ENCODE results near the gene SLC28A3.

SLC28A3 gene

GRCh38 chr9:84330246-84330645, 10.3 kb downstream of the SLC28A3 start:
- Histone ChIP-seq H3K4me1 (ENCODE audit: control insufficient read depth, insufficient read depth, low read depth, low read length) (no peaks in the 10 kb centered on the region), H4K91ac (ENCODE audit: low read length) (no peak overlapping the region), H2BK15ac (ENCODE audit: low read depth, poor library complexity, severe bottlenecking) (no peak overlapping the region)

GRCh38 chr9:84327184-84327583, 13.4 kb downstream of the SLC28A3 start:
- Histone ChIP-seq H3K4me3 (ENCODE audit: insufficient read depth in 1 of 2, low read depth in 1 of 2, low read length in 2 of 2) (no peak overlapping the region), H2BK120ac (ENCODE audit: low read depth, low read length) (no peak overlapping the region), H3K23ac (ENCODE audit: low read length in 2 of 2) (no peak overlapping the region), H3K36me3 (ENCODE audit: control insufficient read depth in 1 of 2, insufficient read depth in 2 of 2, low read depth in 1 of 2, low read length in 2 of 2) (no peaks in the 10 kb centered on the region), H3K18ac (ENCODE audit: low read depth in 1 of 2, low read length in 2 of 2) (no peak overlapping the region), H3K4me1 (ENCODE audit: control insufficient read depth, insufficient read depth, low read depth, low read length) (no peaks in the 10 kb centered on the region), H3K27me3 (ENCODE audit: control insufficient read depth in 1 of 2, insufficient read depth in 1 of 2, low read length in 2 of 2) (no peaks in the 10 kb centered on the region), H3K14ac (ENCODE audit: low read length in 2 of 2) (no peak overlapping the region), H3K27ac (ENCODE audit: low read length, poor library complexity, severe bottlenecking) (no peak overlapping the region), H3K9ac (ENCODE audit: low read length) (no peak overlapping the region), H2BK12ac (ENCODE audit: low read length in 2 of 2) (no peak overlapping the region), H4K8ac (ENCODE audit: low read length) (no peak overlapping the region), H3K9me3 (ENCODE audit: control insufficient read depth, low read length) (peaks cover 16% of the 10 kb centered on the region), H4K91ac (ENCODE audit: low read length) (no peak overlapping the region), H3K79me1 (replicated peaks; ENCODE audit: low read length, poor library complexity, severe bottlenecking) (no peaks in the 10 kb centered on the region), H3K4ac (ENCODE audit: low read depth in 1 of 2, low read length in 2 of 2) (no peak overlapping the region), H2BK5ac (ENCODE audit: low read depth, low read length, poor library complexity, severe bottlenecking) (no peak overlapping the region), H2AK5ac (ENCODE audit: low read length, severe bottlenecking) (no peak overlapping the region), H2AFZ (ENCODE audit: low read depth, low read length) (no peak overlapping the region), H3K4me2 (ENCODE audit: low read length, poor library complexity, severe bottlenecking) (no peak overlapping the region), H2BK15ac (ENCODE audit: low read depth, poor library complexity, severe bottlenecking) (no peak overlapping the region)
- 91% methylated on average over 3 of the region's 3 CpGs for WGBS
- no peak for DNase-seq

More at GRCh38 chr9:84330246-84330645, 10.3 kb downstream of the SLC28A3 start:
- H3K9me3 ChIP-seq (ENCODE audit: control insufficient read depth, low read length): peaks cover 16% of the 10 kb centered on the region
- no peak overlapping the region for H3K4me2 ChIP-seq (ENCODE audit: low read length, poor library complexity, severe bottlenecking)
- no peak overlapping the region for H3K4ac ChIP-seq (ENCODE audit: low read depth in 1 of 2, low read length in 2 of 2)
- H3K23ac ChIP-seq (ENCODE audit: low read length in 2 of 2): no peak overlapping the region
- no peak overlapping the region for H3K14ac ChIP-seq (ENCODE audit: low read length in 2 of 2)
- H3K9ac ChIP-seq (ENCODE audit: low read length): no peak overlapping the region
- H3K27me3 ChIP-seq (ENCODE audit: control insufficient read depth in 1 of 2, insufficient read depth in 1 of 2, low read length in 2 of 2): no peaks in the 10 kb centered on the region
- H2AK5ac ChIP-seq (ENCODE audit: low read length, severe bottlenecking): no peak overlapping the region
- H2BK120ac ChIP-seq (ENCODE audit: low read depth, low read length): no peak overlapping the region
- H4K8ac ChIP-seq (ENCODE audit: low read length): no peak overlapping the region
- no peak overlapping the region for H3K27ac ChIP-seq (ENCODE audit: low read length, poor library complexity, severe bottlenecking)
- H2BK5ac ChIP-seq (ENCODE audit: low read depth, low read length, poor library complexity, severe bottlenecking): no peak overlapping the region
- H2AFZ ChIP-seq (ENCODE audit: low read depth, low read length): no peak overlapping the region
- H3K79me1 ChIP-seq (replicated peaks; ENCODE audit: low read length, poor library complexity, severe bottlenecking): no peaks in the 10 kb centered on the region
- H3K4me3 ChIP-seq (ENCODE audit: insufficient read depth in 1 of 2, low read depth in 1 of 2, low read length in 2 of 2): no peak overlapping the region
- WGBS: no CpG with 5 or more reads among the region's 1 CpG
- H3K36me3 ChIP-seq (ENCODE audit: control insufficient read depth in 1 of 2, insufficient read depth in 2 of 2, low read depth in 1 of 2, low read length in 2 of 2): no peaks in the 10 kb centered on the region
- H3K18ac ChIP-seq (ENCODE audit: low read depth in 1 of 2, low read length in 2 of 2): no peak overlapping the region
- H2BK12ac ChIP-seq (ENCODE audit: low read length in 2 of 2): no peak overlapping the region
- no peak for DNase-seq

- H3K4me1 ChIP-seq (ENCODE audit: control insufficient read depth, insufficient read depth, low read depth, low read length): no peaks in the 10 kb centered on the region
- 69% methylated on average over 3 of the region's 3 CpGs for WGBS
These were observed 15.1 kb downstream of the SLC28A3 start for GRCh38 chr9:84325347-84325973.

GRCh38 chr9:84324811-84325210, 15.7 kb downstream of the SLC28A3 start:
- H3K27ac ChIP-seq (ENCODE audit: low read length, poor library complexity, severe bottlenecking): no peak overlapping the region
- H2BK120ac ChIP-seq (ENCODE audit: low read depth, low read length): no peak overlapping the region
- H3K4ac ChIP-seq (ENCODE audit: low read depth in 1 of 2, low read length in 2 of 2): no peak overlapping the region
- no peak overlapping the region for H3K18ac ChIP-seq (ENCODE audit: low read depth in 1 of 2, low read length in 2 of 2)
- no peak overlapping the region for H4K91ac ChIP-seq (ENCODE audit: low read length)
- no peak overlapping the region for H3K23ac ChIP-seq (ENCODE audit: low read length in 2 of 2)
- H2BK15ac ChIP-seq (ENCODE audit: low read depth, poor library complexity, severe bottlenecking): no peak overlapping the region
- H4K8ac ChIP-seq (ENCODE audit: low read length): no peak overlapping the region
- H3K9me3 ChIP-seq (ENCODE audit: control insufficient read depth, low read length): peaks cover 16% of the 10 kb centered on the region
- no peak overlapping the region for H3K4me3 ChIP-seq (ENCODE audit: insufficient read depth in 1 of 2, low read depth in 1 of 2, low read length in 2 of 2)
- H2BK12ac ChIP-seq (ENCODE audit: low read length in 2 of 2): no peak overlapping the region
- no peak overlapping the region for H3K4me2 ChIP-seq (ENCODE audit: low read length, poor library complexity, severe bottlenecking)
- H3K79me1 ChIP-seq (replicated peaks; ENCODE audit: low read length, poor library complexity, severe bottlenecking): no peaks in the 10 kb centered on the region
- H3K14ac ChIP-seq (ENCODE audit: low read length in 2 of 2): no peak overlapping the region
- no peaks in the 10 kb centered on the region for H3K36me3 ChIP-seq (ENCODE audit: control insufficient read depth in 1 of 2, insufficient read depth in 2 of 2, low read depth in 1 of 2, low read length in 2 of 2)
- no peaks in the 10 kb centered on the region for H3K27me3 ChIP-seq (ENCODE audit: control insufficient read depth in 1 of 2, insufficient read depth in 1 of 2, low read length in 2 of 2)
- no peak for DNase-seq
- H2AK5ac ChIP-seq (ENCODE audit: low read length, severe bottlenecking): no peak overlapping the region
- no peak overlapping the region for H2AFZ ChIP-seq (ENCODE audit: low read depth, low read length)
- no peak overlapping the region for H3K9ac ChIP-seq (ENCODE audit: low read length)
- H2BK5ac ChIP-seq (ENCODE audit: low read depth, low read length, poor library complexity, severe bottlenecking): no peak overlapping the region
- no peaks in the 10 kb centered on the region for H3K4me1 ChIP-seq (ENCODE audit: control insufficient read depth, insufficient read depth, low read depth, low read length)

More at GRCh38 chr9:84325347-84325973, 15.1 kb downstream of the SLC28A3 start:
- no peak overlapping the region for H2AK5ac ChIP-seq (ENCODE audit: low read length, severe bottlenecking)
- DNase-seq: no peak
- H3K9me3 ChIP-seq (ENCODE audit: control insufficient read depth, low read length): peaks cover 16% of the 10 kb centered on the region
- no peak overlapping the region for H3K9ac ChIP-seq (ENCODE audit: low read length)
- H3K27me3 ChIP-seq (ENCODE audit: control insufficient read depth in 1 of 2, insufficient read depth in 1 of 2, low read length in 2 of 2): no peaks in the 10 kb centered on the region
- H3K79me1 ChIP-seq (replicated peaks; ENCODE audit: low read length, poor library complexity, severe bottlenecking): no peaks in the 10 kb centered on the region
- H3K4me2 ChIP-seq (ENCODE audit: low read length, poor library complexity, severe bottlenecking): no peak overlapping the region
- no peak overlapping the region for H2BK5ac ChIP-seq (ENCODE audit: low read depth, low read length, poor library complexity, severe bottlenecking)
- no peak overlapping the region for H2BK120ac ChIP-seq (ENCODE audit: low read depth, low read length)
- no peaks in the 10 kb centered on the region for H3K36me3 ChIP-seq (ENCODE audit: control insufficient read depth in 1 of 2, insufficient read depth in 2 of 2, low read depth in 1 of 2, low read length in 2 of 2)
- no peak overlapping the region for H4K8ac ChIP-seq (ENCODE audit: low read length)
- no peak overlapping the region for H3K23ac ChIP-seq (ENCODE audit: low read length in 2 of 2)
- no peak overlapping the region for H2AFZ ChIP-seq (ENCODE audit: low read depth, low read length)
- no peak overlapping the region for H3K18ac ChIP-seq (ENCODE audit: low read depth in 1 of 2, low read length in 2 of 2)
- H3K4ac ChIP-seq (ENCODE audit: low read depth in 1 of 2, low read length in 2 of 2): no peak overlapping the region
- H4K91ac ChIP-seq (ENCODE audit: low read length): no peak overlapping the region
- H2BK15ac ChIP-seq (ENCODE audit: low read depth, poor library complexity, severe bottlenecking): no peak overlapping the region
- H3K4me3 ChIP-seq (ENCODE audit: insufficient read depth in 1 of 2, low read depth in 1 of 2, low read length in 2 of 2): no peak overlapping the region
- no peak overlapping the region for H2BK12ac ChIP-seq (ENCODE audit: low read length in 2 of 2)
- no peak overlapping the region for H3K14ac ChIP-seq (ENCODE audit: low read length in 2 of 2)
- H3K27ac ChIP-seq (ENCODE audit: low read length, poor library complexity, severe bottlenecking): no peak overlapping the region

Measured in mesenchymal stem cell (in vitro differentiated cells and primary cell).